HG02884 (cell line): ENCODE data around the gene PLEKHG2.
"Not testable (repeated sequence)": the region's sequence is repeated elsewhere in the genome, so short reads cannot be mapped to it uniquely, and the experiment has no call there.

Source experiments
- ATAC-seq: cut with Tn5 transposase; IDR thresholded peaks from one replicate; pipeline ENCODE4 v1.9.1; 2021; ENCODE audit warnings: mild to moderate bottlenecking, moderate library complexity; ENCODE audit not compliant: unreplicated experiment

PLEKHG2 gene

GRCh38 chr19:39412100-39412866 is at the start of gene PLEKHG2:
PLEKHG2 (plus strand) TSS chr19:39412669; CDS start chr19:39414087, 1,418 bp downstream.
- ATAC-seq: peak; percentile 50

- no peak for ATAC-seq
Measured at GRCh38 chr19:39362682-39363657, 49.5 kb upstream of the PLEKHG2 start.

- ATAC-seq: no peak
Measured at GRCh38 chr19:39363901-39364457, 48.5 kb upstream of the PLEKHG2 start.

- no peak for ATAC-seq
Measured at GRCh38 chr19:39365531-39365930, 46.9 kb upstream of the PLEKHG2 start.

- ATAC-seq: no peak
Measured at GRCh38 chr19:39369200-39369599, 43.3 kb upstream of the PLEKHG2 start.

GRCh38 chr19:39370735-39371134 is 41.7 kb upstream of the PLEKHG2 start:
- no peak for ATAC-seq

- no peak for ATAC-seq
Measured at GRCh38 chr19:39372047-39372802, 40.2 kb upstream of the PLEKHG2 start.

- ATAC-seq: no peak
Measured at GRCh38 chr19:39372941-39373340, 39.5 kb upstream of the PLEKHG2 start.

GRCh38 chr19:39375929-39376328 is 36.5 kb upstream of the PLEKHG2 start:
- no peak for ATAC-seq

- no peak for ATAC-seq
Measured at GRCh38 chr19:39377373-39378362, 34.8 kb upstream of the PLEKHG2 start.

- not testable (repeated sequence) for ATAC-seq
Measured at GRCh38 chr19:39379366-39379765, 33.1 kb upstream of the PLEKHG2 start.

- no peak for ATAC-seq
Measured at GRCh38 chr19:39379865-39380396, 32.5 kb upstream of the PLEKHG2 start.

- no peak for ATAC-seq
Measured at GRCh38 chr19:39380521-39381502, 31.7 kb upstream of the PLEKHG2 start.

- ATAC-seq: no peak
Measured at GRCh38 chr19:39381910-39382611, 30.4 kb upstream of the PLEKHG2 start.

- ATAC-seq: no peak
Measured at GRCh38 chr19:39382991-39383828, 29.3 kb upstream of the PLEKHG2 start.

- no peak for ATAC-seq
Measured at GRCh38 chr19:39384839-39385568, 27.5 kb upstream of the PLEKHG2 start.
